Measurements from ENCODE around the gene MYL12A. TPM values are rescaled to one million over a fixed set of nuclear protein-coding genes. Genes with fewer than 3 reads are reported as not detected.

Gene MYL12A
- total RNA-seq, 1 experiment from 2014 or later, result 314 TPM

DNA sequence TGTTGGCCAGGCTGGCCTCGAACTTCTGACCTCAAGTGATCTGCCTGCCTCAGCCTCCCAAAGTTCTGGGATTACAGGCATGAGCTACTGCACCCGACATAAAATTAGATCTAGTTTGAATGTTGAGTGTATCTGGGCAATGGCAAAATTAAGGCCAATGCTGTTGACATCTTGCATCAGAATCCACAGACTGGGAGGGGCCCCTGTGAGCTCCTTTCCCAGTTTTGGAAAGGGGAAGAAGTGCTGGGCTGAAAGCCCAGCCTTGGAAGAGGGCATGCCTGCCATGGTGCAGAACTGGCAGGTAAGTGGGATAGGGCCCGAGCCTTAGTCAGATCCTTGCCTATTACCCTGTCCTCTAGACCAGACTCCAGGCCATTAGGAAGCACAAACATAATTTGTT is 23.4 kb upstream of the MYL12A start:
- H3K9me3 ChIP-seq (ENCODE audit: control insufficient read depth in 1 of 2, insufficient read depth in 1 of 2, low read depth in 1 of 2, low read length in 2 of 2), result no peaks in the 10 kb centered on the region
- no peaks in the 10 kb centered on the region for H3K27me3 ChIP-seq (ENCODE audit: insufficient read depth, low read length)
- TF ChIP-seq RAD21 (IDR thresholded peaks at IDR 0.05; ENCODE audit: low read depth) (no peak), TCF7L2 (IDR thresholded peaks at IDR 0.05; ENCODE audit: borderline replicate concordance, extremely low read depth, insufficient read depth, insufficient read length) (no peak), SRF (IDR thresholded peaks at IDR 0.05; ENCODE audit: low read depth) (no peak), SIN3A (IDR thresholded peaks at IDR 0.05; ENCODE audit: low read depth) (no peak)
- TF ChIP-seq, protein P1, sequence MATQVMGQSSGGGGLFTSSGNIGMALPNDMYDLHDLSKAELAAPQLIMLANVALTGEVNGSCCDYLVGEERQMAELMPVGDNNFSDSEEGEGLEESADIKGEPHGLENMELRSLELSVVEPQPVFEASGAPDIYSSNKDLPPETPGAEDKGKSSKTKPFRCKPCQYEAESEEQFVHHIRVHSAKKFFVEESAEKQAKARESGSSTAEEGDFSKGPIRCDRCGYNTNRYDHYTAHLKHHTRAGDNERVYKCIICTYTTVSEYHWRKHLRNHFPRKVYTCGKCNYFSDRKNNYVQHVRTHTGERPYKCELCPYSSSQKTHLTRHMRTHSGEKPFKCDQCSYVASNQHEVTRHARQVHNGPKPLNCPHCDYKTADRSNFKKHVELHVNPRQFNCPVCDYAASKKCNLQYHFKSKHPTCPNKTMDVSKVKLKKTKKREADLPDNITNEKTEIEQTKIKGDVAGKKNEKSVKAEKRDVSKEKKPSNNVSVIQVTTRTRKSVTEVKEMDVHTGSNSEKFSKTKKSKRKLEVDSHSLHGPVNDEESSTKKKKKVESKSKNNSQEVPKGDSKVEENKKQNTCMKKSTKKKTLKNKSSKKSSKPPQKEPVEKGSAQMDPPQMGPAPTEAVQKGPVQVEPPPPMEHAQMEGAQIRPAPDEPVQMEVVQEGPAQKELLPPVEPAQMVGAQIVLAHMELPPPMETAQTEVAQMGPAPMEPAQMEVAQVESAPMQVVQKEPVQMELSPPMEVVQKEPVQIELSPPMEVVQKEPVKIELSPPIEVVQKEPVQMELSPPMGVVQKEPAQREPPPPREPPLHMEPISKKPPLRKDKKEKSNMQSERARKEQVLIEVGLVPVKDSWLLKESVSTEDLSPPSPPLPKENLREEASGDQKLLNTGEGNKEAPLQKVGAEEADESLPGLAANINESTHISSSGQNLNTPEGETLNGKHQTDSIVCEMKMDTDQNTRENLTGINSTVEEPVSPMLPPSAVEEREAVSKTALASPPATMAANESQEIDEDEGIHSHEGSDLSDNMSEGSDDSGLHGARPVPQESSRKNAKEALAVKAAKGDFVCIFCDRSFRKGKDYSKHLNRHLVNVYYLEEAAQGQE (IDR thresholded peaks at IDR 0.05; ENCODE audit: low read depth), result no peak
- CTCF ChIA-PET, result no interaction called here
- no peak overlapping the region for H3K9ac ChIP-seq (ENCODE audit: low read length)
- H3K4me2 ChIP-seq (ENCODE audit: low read length), result no peak overlapping the region
- no TSS peak for BruUV-seq (replicated peaks)
- DNase-seq (ENCODE audit: low read depth, low spot score) (no peak), ATAC-seq (no peak)
- no peaks in the 10 kb centered on the region for H3K9me2 ChIP-seq (ENCODE audit: insufficient read depth)
- POLR2A ChIA-PET, result no interaction called here
- H2AFZ ChIP-seq (ENCODE audit: low read depth, low read length, poor library complexity, severe bottlenecking), result no peak overlapping the region
- no peak overlapping the region for H3K27ac ChIP-seq (ENCODE audit: low read depth, low read length)
- intact Hi-C loops (cut with micrococcal nuclease), result no loop called here
- H3K4me1 ChIP-seq (ENCODE audit: control insufficient read depth in 1 of 2, insufficient read depth in 2 of 2, low read length in 2 of 2), result no peaks in the 10 kb centered on the region
- no peak overlapping the region for H3K4me3 ChIP-seq (replicated peaks in 1 of 2; ENCODE audit: low read depth in 1 of 2, low read length in 2 of 2)
- H4K20me1 ChIP-seq (ENCODE audit: insufficient read depth), result no peaks in the 10 kb centered on the region
- no peaks in the 10 kb centered on the region for H3K79me2 ChIP-seq (ENCODE audit: insufficient read depth, low read length)
- no peaks in the 10 kb centered on the region for H3K36me3 ChIP-seq (ENCODE audit: control insufficient read depth in 1 of 2, insufficient read depth in 2 of 2, low read length in 2 of 2)
- RAD21 ChIA-PET (ENCODE audit: low non-redundant PET in 1 of 2, low total read pairs in 2 of 2, uncharacterized antibody in 2 of 2, unreplicated experiment in 2 of 2), result no interaction called here

DNA sequence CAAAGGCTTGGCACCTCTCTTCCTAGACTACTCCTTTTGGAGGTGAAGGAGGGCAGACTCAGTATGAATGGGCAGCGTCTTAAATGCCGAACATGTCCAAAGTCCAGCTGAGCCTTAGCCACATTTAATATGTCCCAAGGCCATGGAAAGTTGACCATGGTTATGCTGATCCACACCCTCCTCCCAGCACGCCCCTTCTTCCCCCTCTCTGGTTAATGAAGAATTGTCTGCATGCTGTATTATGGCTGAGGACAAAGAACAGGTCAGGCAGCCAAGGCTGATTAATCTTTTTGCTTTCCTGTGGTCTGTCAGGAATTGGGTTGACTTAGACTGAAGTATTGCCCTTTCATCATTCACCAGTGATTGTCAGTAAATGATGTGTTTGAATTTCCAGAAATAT is 22.0 kb upstream of the MYL12A start:
- no peak overlapping the region for H3K9ac ChIP-seq (ENCODE audit: low read length)
- no peak for DNase-seq (ENCODE audit: low read depth, low spot score)
- no peak overlapping the region for H3K4me2 ChIP-seq (ENCODE audit: low read length)
- ChIA-PET RAD21 (ENCODE audit: low non-redundant PET in 1 of 2, low total read pairs in 2 of 2, uncharacterized antibody in 2 of 2, unreplicated experiment in 2 of 2) (no interaction called here), CTCF (no interaction called here), POLR2A (no interaction called here)
- no peaks in the 10 kb centered on the region for H3K79me2 ChIP-seq (ENCODE audit: insufficient read depth, low read length)
- no peaks in the 10 kb centered on the region for H3K9me3 ChIP-seq (ENCODE audit: control insufficient read depth in 1 of 2, insufficient read depth in 1 of 2, low read depth in 1 of 2, low read length in 2 of 2)
- no peak overlapping the region for H3K4me3 ChIP-seq (replicated peaks in 1 of 2; ENCODE audit: low read depth in 1 of 2, low read length in 2 of 2)
- no peaks in the 10 kb centered on the region for H3K36me3 ChIP-seq (ENCODE audit: control insufficient read depth in 1 of 2, insufficient read depth in 2 of 2, low read length in 2 of 2)
- no peak overlapping the region for H2AFZ ChIP-seq (ENCODE audit: low read depth, low read length, poor library complexity, severe bottlenecking)
- H3K27ac ChIP-seq (ENCODE audit: low read depth, low read length), result no peak overlapping the region
- no peaks in the 10 kb centered on the region for H3K4me1 ChIP-seq (ENCODE audit: control insufficient read depth in 1 of 2, insufficient read depth in 2 of 2, low read length in 2 of 2)
- ATAC-seq, result no peak
- no peaks in the 10 kb centered on the region for H4K20me1 ChIP-seq (ENCODE audit: insufficient read depth)
- H3K27me3 ChIP-seq (ENCODE audit: insufficient read depth, low read length), result no peaks in the 10 kb centered on the region
- intact Hi-C loops (cut with micrococcal nuclease), result no loop called here
- no TSS peak for BruUV-seq (replicated peaks)
- TF ChIP-seq ELF1 (IDR thresholded peaks at IDR 0.05; ENCODE audit: borderline replicate concordance, low read depth) (no peak), SIN3A (IDR thresholded peaks at IDR 0.05; ENCODE audit: low read depth) (no peak), TCF7L2 (IDR thresholded peaks at IDR 0.05; ENCODE audit: borderline replicate concordance, extremely low read depth, insufficient read depth, insufficient read length) (no peak), POLR2A (IDR thresholded peaks at IDR 0.05; ENCODE audit: borderline replicate concordance, extremely low read depth, insufficient read depth, insufficient read length) (no peak)
- no peaks in the 10 kb centered on the region for H3K9me2 ChIP-seq (ENCODE audit: insufficient read depth)

Data from HCT116 (cell line).